ENCODE results near the gene OR10H1. TPM values are rescaled to one million over a fixed set of nuclear protein-coding genes. Genes with fewer than 3 reads are reported as not detected.
"Not testable (repeated sequence)": the region's sequence is repeated elsewhere in the genome, so short reads cannot be mapped to it uniquely, and the experiment has no call there.

OR10H1 gene
- total RNA-seq, 1 donor from 2014 or later: not detected

- H3K27me3 ChIP-seq (ENCODE audit: control insufficient read depth, insufficient read depth, low read length): no peaks in the 10 kb centered on the region
- DNase-seq (ENCODE audit: low read depth): no peak
- TF ChIP-seq CTCF (IDR thresholded peaks at IDR 0.05; ENCODE audit: insufficient read depth, low read length, poor library complexity, severe bottlenecking): no peak
- no peaks in the 10 kb centered on the region for H3K36me3 ChIP-seq (ENCODE audit: control insufficient read depth, insufficient read depth, low read length)
- no peak overlapping the region for H3K4me3 ChIP-seq (ENCODE audit: low read depth, low read length)
These were observed 34.9 kb upstream of the OR10H1 start for GRCh38 chr19:15850385-15850784.

- TF ChIP-seq CTCF (IDR thresholded peaks at IDR 0.05; ENCODE audit: insufficient read depth, low read length, poor library complexity, severe bottlenecking): no peak
- Histone ChIP-seq H3K27me3 (ENCODE audit: control insufficient read depth, insufficient read depth, low read length) (no peaks in the 10 kb centered on the region), H3K36me3 (ENCODE audit: control insufficient read depth, insufficient read depth, low read length) (no peaks in the 10 kb centered on the region), H3K4me3 (ENCODE audit: low read depth, low read length) (no peak overlapping the region)
- DNase-seq (ENCODE audit: low read depth): no peak
These were observed 31.5 kb upstream of the OR10H1 start for GRCh38 chr19:15846923-15847322.

GRCh38 chr19:15843894-15844222 is 28.4 kb upstream of the OR10H1 start:
- not testable (repeated sequence) for H3K27me3 ChIP-seq (ENCODE audit: control insufficient read depth, insufficient read depth, low read length); DNase-seq (ENCODE audit: low read depth); H3K4me3 ChIP-seq (ENCODE audit: low read depth, low read length); H3K36me3 ChIP-seq (ENCODE audit: control insufficient read depth, insufficient read depth, low read length)

GRCh38 chr19:15843203-15843893 is 27.9 kb upstream of the OR10H1 start:
- DNase-seq (ENCODE audit: low read depth): no peak
- H3K4me3 ChIP-seq (ENCODE audit: low read depth, low read length): no peak overlapping the region

GRCh38 chr19:15841875-15842569 is 26.6 kb upstream of the OR10H1 start:
- H3K36me3 ChIP-seq (ENCODE audit: control insufficient read depth, insufficient read depth, low read length): no peaks in the 10 kb centered on the region
- no peaks in the 10 kb centered on the region for H3K27me3 ChIP-seq (ENCODE audit: control insufficient read depth, insufficient read depth, low read length)
- no peak for DNase-seq (ENCODE audit: low read depth)
- H3K4me3 ChIP-seq (ENCODE audit: low read depth, low read length): no peak overlapping the region
- TF ChIP-seq CTCF (IDR thresholded peaks at IDR 0.05; ENCODE audit: insufficient read depth, low read length, poor library complexity, severe bottlenecking): no peak

More at GRCh38 chr19:15843203-15843893, 27.9 kb upstream of the OR10H1 start:
- Histone ChIP-seq H3K36me3 (ENCODE audit: control insufficient read depth, insufficient read depth, low read length) (no peaks in the 10 kb centered on the region), H3K27me3 (ENCODE audit: control insufficient read depth, insufficient read depth, low read length) (no peaks in the 10 kb centered on the region)
- TF ChIP-seq CTCF (IDR thresholded peaks at IDR 0.05; ENCODE audit: insufficient read depth, low read length, poor library complexity, severe bottlenecking): no peak

GRCh38 chr19:15840833-15841232 is 25.4 kb upstream of the OR10H1 start:
- DNase-seq (ENCODE audit: low read depth): no peak
- no peak for TF ChIP-seq CTCF (IDR thresholded peaks at IDR 0.05; ENCODE audit: insufficient read depth, low read length, poor library complexity, severe bottlenecking)
- Histone ChIP-seq H3K4me3 (ENCODE audit: low read depth, low read length) (no peak overlapping the region), H3K27me3 (ENCODE audit: control insufficient read depth, insufficient read depth, low read length) (no peaks in the 10 kb centered on the region), H3K36me3 (ENCODE audit: control insufficient read depth, insufficient read depth, low read length) (no peaks in the 10 kb centered on the region)

- not testable (repeated sequence) for H3K27me3 ChIP-seq (ENCODE audit: control insufficient read depth, insufficient read depth, low read length); DNase-seq (ENCODE audit: low read depth); H3K36me3 ChIP-seq (ENCODE audit: control insufficient read depth, insufficient read depth, low read length); H3K4me3 ChIP-seq (ENCODE audit: low read depth, low read length)
These were observed 24.4 kb upstream of the OR10H1 start for GRCh38 chr19:15839888-15840287.

Data from kidney epithelial cell (primary cell).